MM.1S (cell line): ENCODE measurements around the gene VAMP1.
"Not testable (repeated sequence)": the region's sequence is repeated elsewhere in the genome, so short reads cannot be mapped to it uniquely, and the experiment has no call there.

Experiments
- DNase-seq: peaks from one replicate; pipeline ENCODE4 v3.0.0-alpha.2; 2015
- H2AFZ ChIP-seq: fragments of 300-600 bp; sonication (generic); 2 replicates; pipeline ENCODE4 v1.6.0; 2016; ENCODE audit warnings: antibody characterized with exemption, low read length
- H3F3A ChIP-seq: fragments of 300-600 bp; sonication (generic); 2 replicates; pipeline ENCODE4 v1.6.1; 2016; ENCODE audit warnings: mild to moderate bottlenecking, antibody characterized with exemption, low read length, moderate library complexity, mixed read lengths; ENCODE audit not compliant: insufficient read depth
- H3K27ac ChIP-seq: fragments of 300-600 bp; sonication (generic); 2 replicates; pipeline ENCODE4 v1.5.1; 2016; ENCODE audit warnings: mild to moderate bottlenecking, low read length
- H3K27me3 ChIP-seq: fragments of 300-600 bp; sonication (generic); replicated peaks from 2 replicates; pipeline ENCODE4 v1.6.0; 2016; ENCODE audit warnings: low read length; ENCODE audit not compliant: insufficient read depth
- H3K36me3 ChIP-seq: fragments of 300-600 bp; sonication (generic); replicated peaks from 2 replicates; pipeline ENCODE4 v1.6.1; 2016; ENCODE audit warnings: mild to moderate bottlenecking, low read length, mixed read lengths; ENCODE audit not compliant: insufficient read depth
- H3K4me1 ChIP-seq: fragments of 300-600 bp; sonication (generic); 2 replicates; pipeline ENCODE4 v1.6.1; 2016; ENCODE audit warnings: low read length, mixed read lengths
- H3K4me2 ChIP-seq: fragments of 300-600 bp; sonication (generic); 2 replicates; pipeline ENCODE4 v1.6.0; 2016; ENCODE audit warnings: low read depth, low read length
- H3K4me3 ChIP-seq: fragments of 300-600 bp; sonication (generic); 2 replicates; pipeline ENCODE4 v1.5.1; 2016; ENCODE audit warnings: low read length, mixed read lengths
- H3K79me2 ChIP-seq: fragments of 300-600 bp; sonication (generic); 2 replicates; pipeline ENCODE4 v1.6.1; 2016; ENCODE audit warnings: mixed run types, low read length, mixed read lengths
- H3K9ac ChIP-seq: fragments of 300-600 bp; sonication (generic); 2 replicates; pipeline ENCODE4 v1.6.1; 2016; ENCODE audit warnings: low read length, mixed read lengths
- H3K9me2 ChIP-seq: fragments of 300-600 bp; sonication (generic); replicated peaks from 2 replicates; pipeline ENCODE4 v1.6.1; 2016; ENCODE audit warnings: mild to moderate bottlenecking, low read length, mixed read lengths; ENCODE audit not compliant: insufficient read depth
- H3K9me3 ChIP-seq: fragments of 300-600 bp; sonication (generic); replicated peaks from 2 replicates; pipeline ENCODE4 v1.6.1; 2016; ENCODE audit warnings: mild to moderate bottlenecking, low read length, mixed read lengths; ENCODE audit not compliant: insufficient read depth
- H4K20me1 ChIP-seq: fragments of 300-600 bp; sonication (generic); 2 replicates; pipeline ENCODE4 v1.6.1; 2016; ENCODE audit warnings: mild to moderate bottlenecking, low read length, moderate library complexity, mixed read lengths; ENCODE audit not compliant: insufficient read depth
- CTCF ChIP-seq: fragments of 300-600 bp; sonication (generic); IDR thresholded peaks from 2 replicates; pipeline ENCODE4 v1.5.1; 2016; ENCODE audit warnings: antibody characterized with exemption, low read length, mixed read lengths
- EZH2 ChIP-seq: fragments of 300-600 bp; sonication (generic); optimal IDR thresholded peaks from 2 replicates; pipeline ENCODE3; 2017; ENCODE audit warnings: low read depth, mild to moderate bottlenecking, antibody characterized with exemption, low read length, mixed read lengths
- EZH2phosphoT487 ChIP-seq: fragments of 300-600 bp; sonication (generic); IDR thresholded peaks from 2 replicates; pipeline ENCODE4 v1.6.1; 2018; ENCODE audit warnings: antibody characterized with exemption, low read length

The VAMP1 gene

GRCh38 chr12:6494258-6494743, 23.8 kb upstream of the VAMP1 start:
- Histone ChIP-seq H2AFZ (peak overlapping the region; percentile 65), H3K27ac (peak overlapping the region; percentile 95)

GRCh38 chr12:6493497-6494257, 23.2 kb upstream of the VAMP1 start, which contains the start of gene NCAPD2:
Gene NCAPD2, plus strand, starts transcription at chr12:6494102. Its CDS starts 997 bp downstream, at chr12:6495099.
- H3K36me3 ChIP-seq = no peaks in the 10 kb centered on the region; the same call in 1 of the 2 replicates
- H3K9me3 ChIP-seq = no peaks in the 10 kb centered on the region
- peaks cover 10% of the 10 kb centered on the region for H3F3A ChIP-seq
- DNase-seq = peak; percentile 97
- peak within 1 kb of the TSS; percentile 85 for H3K4me3 ChIP-seq
- H3K9ac ChIP-seq = peak within 1 kb of the TSS; percentile 86
- peak within 1 kb of the TSS; percentile 83 for H2AFZ ChIP-seq
- H3K4me1 ChIP-seq = peaks cover 16% of the 10 kb centered on the region
- H3K4me2 ChIP-seq = peak within 1 kb of the TSS; percentile 86
- no peaks in the 10 kb centered on the region for H4K20me1 ChIP-seq
- TF ChIP-seq CTCF = peak; percentile 12; the same call in 1 of the 2 replicates
- TF ChIP-seq EZH2phosphoT487 = no peak
- H3K27me3 ChIP-seq = no peaks in the 10 kb centered on the region
- H3K27ac ChIP-seq = peak within 1 kb of the TSS; percentile 95
- peaks cover 59% of the 10 kb centered on the region for H3K79me2 ChIP-seq
- H3K9me2 ChIP-seq = no peaks in the 10 kb centered on the region

More at GRCh38 chr12:6494258-6494743, 23.8 kb upstream of the VAMP1 start:
- H4K20me1 ChIP-seq = no peaks in the 10 kb centered on the region
- no peak for DNase-seq
- peak overlapping the region; percentile 86 for H3K4me2 ChIP-seq
- H3F3A ChIP-seq = peaks cover 10% of the 10 kb centered on the region
- H3K4me3 ChIP-seq = peak overlapping the region; percentile 85
- peak overlapping the region; percentile 86 for H3K9ac ChIP-seq
- H3K9me3 ChIP-seq = no peaks in the 10 kb centered on the region
- peaks cover 16% of the 10 kb centered on the region for H3K4me1 ChIP-seq
- no peaks in the 10 kb centered on the region for H3K9me2 ChIP-seq
- TF ChIP-seq EZH2phosphoT487 (no peak), EZH2 (no peak), CTCF (peak; percentile 30)
- peaks cover 65% of the 10 kb centered on the region for H3K79me2 ChIP-seq
- no peaks in the 10 kb centered on the region for H3K27me3 ChIP-seq
- no peaks in the 10 kb centered on the region; the same call in 1 of the 2 replicates for H3K36me3 ChIP-seq

GRCh38 chr12:6492838-6493496, 22.5 kb upstream of the VAMP1 start, which contains the start of gene MRPL51:
Gene MRPL51, minus strand, starts transcription at chr12:6493262. Its CDS starts 126 bp downstream, at chr12:6493136.
- peak within 1 kb of the TSS; percentile 83 for H2AFZ ChIP-seq
- H3K79me2 ChIP-seq = peaks cover 53% of the 10 kb centered on the region
- no peaks in the 10 kb centered on the region for H4K20me1 ChIP-seq
- no peak for TF ChIP-seq CTCF
- no peak for TF ChIP-seq EZH2phosphoT487
- no peak for TF ChIP-seq EZH2
- peak within 1 kb of the TSS; percentile 85 for H3K4me3 ChIP-seq
- H3K9me2 ChIP-seq = no peaks in the 10 kb centered on the region
- peak within 1 kb of the TSS; percentile 95 for H3K27ac ChIP-seq
- H3K27me3 ChIP-seq = no peaks in the 10 kb centered on the region
- H3K36me3 ChIP-seq = no peaks in the 10 kb centered on the region; the same call in 1 of the 2 replicates
- peak; percentile 97 for DNase-seq
- peaks cover 16% of the 10 kb centered on the region for H3K4me1 ChIP-seq
- H3K9ac ChIP-seq = peak within 1 kb of the TSS; percentile 86
- peaks cover 10% of the 10 kb centered on the region for H3F3A ChIP-seq
- H3K4me2 ChIP-seq = peak within 1 kb of the TSS; percentile 86
- no peaks in the 10 kb centered on the region for H3K9me3 ChIP-seq

GRCh38 chr12:6490673-6491072, 20.2 kb upstream of the VAMP1 start:
- H3K27me3 ChIP-seq, H3K9me2 ChIP-seq, H3K9ac ChIP-seq, H3K9me3 ChIP-seq, H3K36me3 ChIP-seq, H3K4me3 ChIP-seq, H3K4me2 ChIP-seq, DNase-seq, H4K20me1 ChIP-seq, H2AFZ ChIP-seq, H3K27ac ChIP-seq: not testable (repeated sequence)
- Histone ChIP-seq H3K4me1 (peaks cover 15% of the 10 kb centered on the region), H3F3A (peaks cover 10% of the 10 kb centered on the region), H3K79me2 (peaks cover 30% of the 10 kb centered on the region)
